Measurements from ENCODE around the gene S100A5. TPM values are rescaled to one million over a fixed set of nuclear protein-coding genes. Genes with fewer than 3 reads are reported as not detected.

Gene S100A5
- total and polyA plus RNA-seq, 8 donors, result not detected

DNA sequence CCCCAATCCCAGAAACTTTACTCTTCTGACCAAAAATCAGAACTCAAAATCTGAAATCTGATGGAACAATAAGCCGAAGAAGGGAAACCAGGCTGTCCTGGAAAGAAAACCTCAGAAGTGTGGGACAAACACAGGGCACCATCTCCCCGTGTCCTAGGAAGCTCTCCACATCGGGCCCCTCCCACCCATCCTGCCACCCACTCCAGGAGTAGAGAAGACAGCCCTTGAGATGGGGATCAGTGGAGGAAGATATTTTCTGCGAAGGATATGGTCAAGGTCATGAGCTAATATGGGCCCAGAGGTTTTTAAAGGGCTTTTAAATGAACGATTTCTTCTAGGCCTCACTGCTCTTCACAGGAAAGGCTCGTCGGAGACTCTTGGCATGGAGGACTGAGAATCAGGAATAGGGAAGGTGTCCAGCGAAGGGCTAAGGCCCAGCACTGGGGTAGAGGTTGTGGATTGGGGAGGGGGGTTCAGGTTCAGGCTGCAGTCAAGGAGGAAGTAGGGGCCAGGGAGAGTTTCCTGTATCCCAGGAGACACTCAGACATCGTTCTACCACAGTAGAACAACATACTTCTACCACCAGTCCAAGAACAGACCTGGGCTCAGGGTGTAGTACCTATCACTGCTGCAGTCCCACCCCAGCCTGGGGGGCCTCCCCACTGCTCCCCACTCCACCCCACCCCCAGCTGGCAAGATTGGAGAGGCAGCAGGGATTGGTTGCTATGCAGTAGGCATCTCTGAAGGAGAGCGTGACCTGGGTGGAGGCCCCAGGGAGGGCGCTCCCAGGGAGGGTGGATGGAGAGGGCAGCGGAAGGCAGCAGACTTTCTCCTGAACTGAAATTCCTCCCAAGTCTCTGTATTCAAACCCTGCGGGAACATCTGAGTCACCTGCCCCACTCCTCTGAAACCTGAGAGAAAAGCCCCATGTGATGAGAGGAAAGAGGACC is 1.2 kb upstream of the S100A5 start:
- intact Hi-C loops (cut with DNase I), result no loop called here
- TF ChIP-seq, protein P1, sequence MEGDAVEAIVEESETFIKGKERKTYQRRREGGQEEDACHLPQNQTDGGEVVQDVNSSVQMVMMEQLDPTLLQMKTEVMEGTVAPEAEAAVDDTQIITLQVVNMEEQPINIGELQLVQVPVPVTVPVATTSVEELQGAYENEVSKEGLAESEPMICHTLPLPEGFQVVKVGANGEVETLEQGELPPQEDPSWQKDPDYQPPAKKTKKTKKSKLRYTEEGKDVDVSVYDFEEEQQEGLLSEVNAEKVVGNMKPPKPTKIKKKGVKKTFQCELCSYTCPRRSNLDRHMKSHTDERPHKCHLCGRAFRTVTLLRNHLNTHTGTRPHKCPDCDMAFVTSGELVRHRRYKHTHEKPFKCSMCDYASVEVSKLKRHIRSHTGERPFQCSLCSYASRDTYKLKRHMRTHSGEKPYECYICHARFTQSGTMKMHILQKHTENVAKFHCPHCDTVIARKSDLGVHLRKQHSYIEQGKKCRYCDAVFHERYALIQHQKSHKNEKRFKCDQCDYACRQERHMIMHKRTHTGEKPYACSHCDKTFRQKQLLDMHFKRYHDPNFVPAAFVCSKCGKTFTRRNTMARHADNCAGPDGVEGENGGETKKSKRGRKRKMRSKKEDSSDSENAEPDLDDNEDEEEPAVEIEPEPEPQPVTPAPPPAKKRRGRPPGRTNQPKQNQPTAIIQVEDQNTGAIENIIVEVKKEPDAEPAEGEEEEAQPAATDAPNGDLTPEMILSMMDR (IDR thresholded peaks at IDR 0.05), result no peak
- H3K36me3 ChIP-seq, result no peaks in the 10 kb centered on the region
- 78 to 84% methylated on average over 13 of the region's 13 CpGs for WGBS, 2 donors
- no peak overlapping the region for H3K4me3 ChIP-seq
- H3K27me3 ChIP-seq, result no peaks in the 10 kb centered on the region
- no peak overlapping the region for H3K27ac ChIP-seq
- peaks cover 0 to 13% (median 5%) of the 10 kb centered on the region in 3 donors for H3K4me1 ChIP-seq
- ATAC-seq, result no peak
- FAIRE-seq, result no peak
- peak in 1 of 6 donors; percentile 35 for DNase-seq
- H3K9me3 ChIP-seq, result no peaks in the 10 kb centered on the region

DNA sequence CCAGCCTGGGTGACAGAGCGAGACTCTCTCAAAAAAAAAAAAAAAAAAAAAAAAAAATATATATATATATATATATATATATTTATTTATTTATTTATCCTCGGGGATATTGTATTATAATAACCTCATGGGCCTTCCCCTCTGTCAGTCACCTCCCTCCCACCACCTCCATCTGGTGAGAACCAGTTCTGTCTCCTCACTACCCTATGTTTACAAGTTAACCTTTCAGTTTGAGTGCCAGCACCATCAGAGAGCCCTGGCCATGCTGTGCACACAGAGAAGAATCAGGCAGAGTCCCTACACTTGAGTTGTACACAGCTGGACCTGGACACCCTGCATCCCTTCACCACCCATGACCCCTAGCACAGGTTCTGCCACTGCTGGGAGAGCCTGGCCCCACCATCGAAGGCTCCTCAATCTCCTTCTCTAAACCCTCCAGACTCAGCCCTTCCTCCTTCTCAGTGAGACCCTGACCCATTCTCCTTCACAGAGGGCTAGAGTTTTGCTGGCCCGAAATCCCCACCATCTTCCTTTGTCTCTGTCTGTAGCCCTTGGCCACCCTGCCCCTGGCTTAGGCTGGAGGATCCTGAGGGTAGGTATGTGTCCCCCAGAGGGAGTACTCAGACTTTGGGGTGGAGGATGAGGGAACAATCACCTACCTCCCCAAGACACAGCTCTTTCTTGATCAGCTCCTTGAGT is 1.2 kb downstream of the S100A5 start:
- ATAC-seq (no peak), DNase-seq (peak in 1 of 6 donors; percentile 21), FAIRE-seq (no peak)
- TF ChIP-seq, protein P1 (IDR thresholded peaks at IDR 0.05), result no peak
- H3K9me3 ChIP-seq, result no peaks in the 10 kb centered on the region
- H3K4me3 ChIP-seq, result no peak overlapping the region
- intact Hi-C loops (cut with DNase I), result no loop called here
- no peak overlapping the region for H3K27ac ChIP-seq
- peaks cover 0 to 4% (median 0%) of the 10 kb centered on the region in 3 donors for H3K4me1 ChIP-seq
- H3K36me3 ChIP-seq, result no peaks in the 10 kb centered on the region
- WGBS, 2 donors, result 71 to 74% methylated on average over 4 of the region's 4 CpGs
- H3K27me3 ChIP-seq, result no peaks in the 10 kb centered on the region

DNA sequence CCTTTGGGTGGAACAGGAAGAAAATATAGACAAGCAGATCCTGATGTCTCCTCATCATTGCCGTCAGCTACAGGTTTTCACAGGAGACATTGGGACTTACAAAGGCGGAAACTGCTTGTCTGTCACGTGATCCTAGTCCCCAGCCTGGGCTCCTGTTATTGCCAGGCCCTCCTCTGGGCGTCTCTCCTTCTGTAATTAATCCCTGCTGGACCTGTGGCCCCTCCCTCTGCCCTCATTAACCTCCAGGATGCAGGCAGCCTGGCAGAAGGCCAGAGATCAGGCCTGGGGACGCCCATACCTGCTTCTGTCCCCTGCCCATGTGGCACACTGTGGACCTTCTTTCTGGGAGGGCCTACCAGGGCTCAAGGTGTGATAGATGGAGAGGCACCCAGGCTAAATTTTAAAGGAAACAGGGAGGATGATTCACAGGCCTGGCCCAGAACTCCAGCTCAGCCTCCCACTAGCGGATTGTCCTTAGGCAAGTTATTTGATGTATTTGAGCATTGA is 2.4 kb downstream of the S100A5 start:
- no peaks in the 10 kb centered on the region for H3K27me3 ChIP-seq
- FAIRE-seq, result no peak
- no peak overlapping the region for H3K4me3 ChIP-seq
- WGBS, 2 donors, result 68% methylated on average over 6 of the region's 6 CpGs
- H3K36me3 ChIP-seq, result no peaks in the 10 kb centered on the region
- ATAC-seq, result peak in 1 of 4 donors; percentile 36
- intact Hi-C loops (cut with DNase I), result no loop called here
- peak in 5 of 6 donors; percentile 34 to 74 (median 53) for DNase-seq
- H3K27ac ChIP-seq, result peak overlapping the region in 1 of 4 donors; percentile 50
- TF ChIP-seq, protein P1 (IDR thresholded peaks at IDR 0.05), result no peak
- H3K4me1 ChIP-seq, result no peaks in the 10 kb centered on the region
- no peaks in the 10 kb centered on the region for H3K9me3 ChIP-seq

- no peak overlapping the region for H3K27ac ChIP-seq
- no peaks in the 10 kb centered on the region for H3K27me3 ChIP-seq
- no peaks in the 10 kb centered on the region for H3K4me1 ChIP-seq
- DNase-seq (no peak), FAIRE-seq (no peak), ATAC-seq (no peak)
- WGBS, 2 donors, result 91 to 97% methylated on average over 6 of the region's 6 CpGs
- no peaks in the 10 kb centered on the region for H3K9me3 ChIP-seq
- intact Hi-C loops (cut with DNase I), result no loop called here
- H3K36me3 ChIP-seq, result no peaks in the 10 kb centered on the region
- no peak overlapping the region for H3K4me3 ChIP-seq
- TF ChIP-seq, protein P1 (IDR thresholded peaks at IDR 0.05), result no peak
Observed at GRCh38 chr1:153537376-153537730, 3.4 kb downstream of the S100A5 start.
